A549 (cell line): ENCODE measurements around the gene TECRL. TPM values are rescaled to one million over a fixed set of nuclear protein-coding genes. Genes with fewer than 3 reads are reported as not detected.

ENCODE experiments used
- ATAC-seq, 2 experiments: fragments of 200-7000 bp in 1 of 2; fragments of >200 bp in 1 of 2; cut with Nextera tagmentation in 1 of 2; cut with Tn5 transposase in 1 of 2; 3 replicates each; pipeline versions ENCODE4 v1.8.0 to v1.9.1; 2018 to 2020; ENCODE audit warnings: mild to moderate bottlenecking in 1 of 2, moderate library complexity in 1 of 2
- CTCF ChIA-PET: fragments of 300-600 bp; sonication (Branson Sonifier 250); formaldehyde crosslinking; extraction: SDS; loops from one replicate; lab custom pipeline; 2021; ENCODE audit warnings: antibody characterized with exemption, inconsistent platforms; lab: Yijun Ruan, JAX
- POLR2A ChIA-PET: fragments of 350-600 bp; formaldehyde crosslinking; extraction: SDS; loops from one replicate; lab custom pipeline; 2021; ENCODE audit warnings: antibody characterized with exemption, inconsistent platforms; lab: Yijun Ruan, JAX
- DNase-seq, 2 experiments: peaks; one replicate each; pipeline versions ENCODE4 v3.0.0 to v3.0.0-alpha.2; 2011 to 2016; ENCODE audit warnings: low read depth in 1 of 2, low spot score in 1 of 2
- FAIRE-seq: peaks from 2 replicates; lab custom pipeline; 2011; peaks lifted over from hg19 to GRCh38; lab: Jason Lieb, UNC
- H3K27ac ChIP-seq, 2 experiments: fragments of >200 bp; sonication (Bioruptor Twin); formaldehyde crosslinking; 3 replicates each; pipeline ENCODE4 v1.5.1; 2016 to 2017
- H3K4me1 ChIP-seq: fragments of >200 bp; sonication (Bioruptor Twin); formaldehyde crosslinking; 3 replicates; pipeline ENCODE4 v1.6.1; 2016
- H3K4me2 ChIP-seq: fragments of >200 bp; sonication (Bioruptor Twin); formaldehyde crosslinking; 3 replicates; pipeline ENCODE4 v1.6.1; 2016
- H3K4me3 ChIP-seq: fragments of >200 bp; sonication (Bioruptor Twin); formaldehyde crosslinking; 3 replicates; pipeline ENCODE4 v1.5.1; 2016
- H3K9me3 ChIP-seq: fragments of >200 bp; sonication (Bioruptor Twin); formaldehyde crosslinking; 3 replicates; pipeline ENCODE4 v1.6.1; 2016
- CBX8 ChIP-seq: fragments of 200-600 bp; sonication (generic); IDR thresholded peaks from 2 replicates; pipeline ENCODE4 v1.6.1; 2016
- CEBPB ChIP-seq, 2 experiments: fragments of >200 bp in 1 of 2; sonication (Bioruptor Twin) in 1 of 2; formaldehyde crosslinking in 1 of 2; IDR thresholded peaks; 2 replicates each; pipeline ENCODE4 v1.6.1; 2012 to 2016
- CHD4 ChIP-seq: fragments of 200-600 bp; sonication (generic); IDR thresholded peaks from 2 replicates; pipeline ENCODE4 v1.6.1; 2016; ENCODE audit warnings: antibody characterized with exemption, mild to moderate bottlenecking, borderline replicate concordance
- EHMT2 ChIP-seq: fragments of 200-600 bp; sonication (generic); IDR thresholded peaks from 2 replicates; pipeline ENCODE4 v1.6.1; 2016; ENCODE audit warnings: antibody characterized with exemption, low read depth, mild to moderate bottlenecking, moderate library complexity
- EP300 ChIP-seq, 2 experiments: fragments of >200 bp; sonication (Bioruptor Twin); formaldehyde crosslinking; IDR thresholded peaks; 2 replicates in 1 of 2; 3 replicates in 1 of 2; pipeline ENCODE4 v1.6.1; 2016 to 2017
- GATA3 ChIP-seq: IDR thresholded peaks from 2 replicates; pipeline ENCODE4 v1.6.1; 2012; ENCODE audit warnings: borderline replicate concordance
- JUNB ChIP-seq: fragments of >200 bp; sonication (Bioruptor Twin); formaldehyde crosslinking; IDR thresholded peaks from 2 replicates; pipeline ENCODE4 v1.6.1; 2016
- KDM5A ChIP-seq: fragments of 200-600 bp; sonication (generic); IDR thresholded peaks from 2 replicates; pipeline ENCODE4 v1.6.1; 2016; ENCODE audit warnings: antibody characterized with exemption, mild to moderate bottlenecking
- MAZ ChIP-seq: fragments of 150-350 bp; IDR thresholded peaks from 2 replicates; pipeline ENCODE4 v1.6.1; 2014; ENCODE audit warnings: antibody characterized with exemption, low read depth, low read length, borderline replicate concordance
- MYC ChIP-seq: IDR thresholded peaks from 2 replicates; pipeline ENCODE4 v1.6.1; 2012; ENCODE audit warnings: mild to moderate bottlenecking, inconsistent platforms, low read length, improper control_type of control experiment, borderline replicate concordance
- PHF8 ChIP-seq: fragments of 200-600 bp; sonication (generic); IDR thresholded peaks from 2 replicates; pipeline ENCODE4 v1.6.1; 2016; ENCODE audit warnings: low read depth, mild to moderate bottlenecking, antibody characterized with exemption, moderate library complexity, borderline replicate concordance
- POLR2A ChIP-seq: IDR thresholded peaks from 2 replicates; pipeline ENCODE4 v1.6.1; 2012; ENCODE audit warnings: mild to moderate bottlenecking, low read length
- RAD21 ChIP-seq, 2 experiments: fragments of >200 bp in 1 of 2; sonication (Bioruptor Twin) in 1 of 2; formaldehyde crosslinking in 1 of 2; IDR thresholded peaks in 1 of 2; conservative IDR thresholded peaks in 1 of 2; 2 replicates in 1 of 2; 3 replicates in 1 of 2; pipeline ENCODE4 v1.6.1; 2012 to 2018; ENCODE audit warnings: inconsistent platforms in 1 of 2
- RARB ChIP-seq: fragments of 250-450 bp; sonication (Bioruptor Pico); IDR thresholded peaks from 2 replicates; pipeline ENCODE4 v1.8.0; 2021; ENCODE audit warnings: mild to moderate bottlenecking, moderate library complexity
- SREBF2 ChIP-seq: fragments of 450-650 bp; IDR thresholded peaks from 2 replicates; pipeline ENCODE4 v1.6.1; 2014; ENCODE audit warnings: mild to moderate bottlenecking, moderate library complexity
- ZC3H11A ChIP-seq: fragments of 450-650 bp; IDR thresholded peaks from 2 replicates; pipeline ENCODE4 v1.6.1; 2014; ENCODE audit warnings: antibody characterized with exemption, mild to moderate bottlenecking
- ZFP36 ChIP-seq: fragments of 450-650 bp; IDR thresholded peaks from 2 replicates; pipeline ENCODE4 v1.6.1; 2014; ENCODE audit warnings: borderline replicate concordance; ENCODE audit not compliant: partially characterized antibody
- ZSCAN20 ChIP-seq: fragments of 250-450 bp; sonication (Bioruptor Pico); IDR thresholded peaks from 2 replicates; pipeline ENCODE4 v1.8.0; 2022; ENCODE audit warnings: mild to moderate bottlenecking, moderate library complexity
- whole genome bisulfite sequencing: methylation state at CpG from one replicate; pipeline ENCODE4 v1.1.6; 2017; ENCODE audit errors: missing lambda C conversion rate; 5-methylcytosine and 5-hydroxymethylcytosine counted together
- polyA plus RNA-seq, 4 experiments: library from polyadenylated mRNA; depleted of rRNA in 3 of 4; stranded (reverse); fragments of >200 nt; fragmentation: RNase III in 1 of 4; extraction: RNeasy Plus Mini Kit Qiagen cat#74134 plus additional on column Dnase treatment in 1 of 4; gene quantifications; 2 replicates in 3 of 4; 3 replicates in 1 of 4; pipeline ENCODE4 v1.2.3, GENCODE V29; 2011 to 2017
- TF ChIP-seq, protein P1 (sequence below): IDR thresholded peaks from 2 replicates; pipeline ENCODE4 v1.6.1; 2012
- TF ChIP-seq, protein P2 (sequence below): fragments of >200 bp; sonication (Bioruptor Twin); formaldehyde crosslinking; IDR thresholded peaks from 3 replicates; pipeline ENCODE4 v1.5.1; 2016
- TF ChIP-seq, protein P3 (sequence below): IDR thresholded peaks from 2 replicates; pipeline ENCODE4 v1.6.1; 2012
- TF ChIP-seq, protein P4 (sequence below): fragments of 250-450 bp; sonication (Bioruptor Pico); IDR thresholded peaks from 2 replicates; pipeline ENCODE4 v1.5.0; 2020; ENCODE audit warnings: low read depth, mild to moderate bottlenecking, moderate library complexity
- TF ChIP-seq, protein P5 (sequence below): fragments of 450-650 bp; IDR thresholded peaks from 2 replicates; pipeline ENCODE4 v1.6.1; 2014; ENCODE audit warnings: antibody characterized with exemption

Gene TECRL
- polyA plus RNA-seq, 2 of the 4 experiments (the other 2 are of a cell fraction): not detected

DNA sequence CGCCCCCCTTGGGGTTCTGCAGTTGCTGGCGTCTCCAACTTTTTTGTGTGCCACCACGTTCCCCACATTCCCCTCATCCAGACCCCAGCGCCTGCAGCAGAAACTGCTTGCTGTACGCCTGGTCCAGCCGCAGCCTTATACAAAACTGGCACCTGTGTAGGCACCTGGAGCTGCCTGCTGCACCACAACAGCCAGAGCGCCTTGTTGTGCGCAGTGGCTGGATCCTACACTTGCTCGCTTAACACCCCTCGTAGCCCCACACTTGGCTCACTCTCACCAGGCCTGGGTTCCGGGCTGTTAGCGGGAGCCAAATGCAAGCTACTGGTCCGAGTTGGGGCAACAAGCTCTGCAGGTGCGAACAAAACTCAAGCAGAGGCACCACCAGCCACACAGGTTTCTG lies 136.8 kb downstream of the TECRL start:
- CTCF ChIA-PET: no interaction called here

DNA sequence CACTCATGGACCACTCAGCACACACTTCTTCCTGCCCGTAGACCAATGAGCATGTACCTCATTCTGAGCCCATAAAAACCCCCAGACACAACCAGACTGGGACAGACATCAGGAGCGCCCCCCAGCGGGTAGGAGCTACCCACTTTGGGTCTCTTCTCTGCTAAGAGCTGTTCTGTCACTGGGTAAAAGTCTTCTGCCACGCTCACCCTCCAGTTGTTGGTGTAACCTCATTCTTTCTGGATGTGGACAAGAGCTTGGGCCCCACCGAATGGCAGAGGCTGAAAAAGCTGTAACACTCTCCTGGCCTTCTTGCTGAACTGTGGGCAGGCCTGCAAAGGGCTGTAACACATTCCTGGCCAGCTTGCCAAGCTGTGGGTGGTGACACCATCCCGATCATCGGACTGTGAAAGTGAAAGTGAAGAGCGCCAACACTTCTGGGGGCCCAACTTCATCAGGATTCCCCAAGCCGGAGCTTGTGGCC lies 137.6 kb downstream of the TECRL start:
- H3K27ac ChIP-seq: peak overlapping the region; percentile 19 to 54; a peak in 2 of 6 replicates
- peak overlapping the region; percentile 37 for H3K4me3 ChIP-seq
- peak; percentile 86 to 90 for ATAC-seq
- POLR2A ChIA-PET: no interaction called here
- WGBS: 4% methylated on average over 4 of the region's 9 CpGs
- TF ChIP-seq CBX8 (no peak), ZSCAN20 (CRISPR knock-in tag) (no peak), POLR2A (no peak), KDM5A (no peak), PHF8 (no peak), ZC3H11A (no peak)
- TF ChIP-seq, protein P1, sequence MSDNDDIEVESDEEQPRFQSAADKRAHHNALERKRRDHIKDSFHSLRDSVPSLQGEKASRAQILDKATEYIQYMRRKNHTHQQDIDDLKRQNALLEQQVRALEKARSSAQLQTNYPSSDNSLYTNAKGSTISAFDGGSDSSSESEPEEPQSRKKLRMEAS: no peak
- TF ChIP-seq, protein P2, sequence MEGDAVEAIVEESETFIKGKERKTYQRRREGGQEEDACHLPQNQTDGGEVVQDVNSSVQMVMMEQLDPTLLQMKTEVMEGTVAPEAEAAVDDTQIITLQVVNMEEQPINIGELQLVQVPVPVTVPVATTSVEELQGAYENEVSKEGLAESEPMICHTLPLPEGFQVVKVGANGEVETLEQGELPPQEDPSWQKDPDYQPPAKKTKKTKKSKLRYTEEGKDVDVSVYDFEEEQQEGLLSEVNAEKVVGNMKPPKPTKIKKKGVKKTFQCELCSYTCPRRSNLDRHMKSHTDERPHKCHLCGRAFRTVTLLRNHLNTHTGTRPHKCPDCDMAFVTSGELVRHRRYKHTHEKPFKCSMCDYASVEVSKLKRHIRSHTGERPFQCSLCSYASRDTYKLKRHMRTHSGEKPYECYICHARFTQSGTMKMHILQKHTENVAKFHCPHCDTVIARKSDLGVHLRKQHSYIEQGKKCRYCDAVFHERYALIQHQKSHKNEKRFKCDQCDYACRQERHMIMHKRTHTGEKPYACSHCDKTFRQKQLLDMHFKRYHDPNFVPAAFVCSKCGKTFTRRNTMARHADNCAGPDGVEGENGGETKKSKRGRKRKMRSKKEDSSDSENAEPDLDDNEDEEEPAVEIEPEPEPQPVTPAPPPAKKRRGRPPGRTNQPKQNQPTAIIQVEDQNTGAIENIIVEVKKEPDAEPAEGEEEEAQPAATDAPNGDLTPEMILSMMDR: peak; percentile 19; the same call in 1 of the 3 replicates
- TF ChIP-seq, protein P3, sequence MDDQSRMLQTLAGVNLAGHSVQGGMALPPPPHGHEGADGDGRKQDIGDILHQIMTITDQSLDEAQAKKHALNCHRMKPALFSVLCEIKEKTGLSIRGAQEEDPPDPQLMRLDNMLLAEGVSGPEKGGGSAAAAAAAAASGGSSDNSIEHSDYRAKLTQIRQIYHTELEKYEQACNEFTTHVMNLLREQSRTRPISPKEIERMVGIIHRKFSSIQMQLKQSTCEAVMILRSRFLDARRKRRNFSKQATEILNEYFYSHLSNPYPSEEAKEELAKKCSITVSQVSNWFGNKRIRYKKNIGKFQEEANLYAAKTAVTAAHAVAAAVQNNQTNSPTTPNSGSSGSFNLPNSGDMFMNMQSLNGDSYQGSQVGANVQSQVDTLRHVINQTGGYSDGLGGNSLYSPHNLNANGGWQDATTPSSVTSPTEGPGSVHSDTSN: no peak
- no peak for FAIRE-seq
- no peaks in the 10 kb centered on the region for H3K9me3 ChIP-seq
- peak overlapping the region; percentile 68 for H3K4me2 ChIP-seq
- CTCF ChIA-PET: no interaction called here
- H3K4me1 ChIP-seq: no peaks in the 10 kb centered on the region
- peak; percentile 2 to 67 for DNase-seq

More for the DNA sequence above, 136.8 kb downstream of the TECRL start:
- ATAC-seq: no peak
- H3K4me1 ChIP-seq: no peaks in the 10 kb centered on the region
- DNase-seq: no peak
- no peak for TF ChIP-seq ZFP36
- TF ChIP-seq MAZ: no peak
- TF ChIP-seq EHMT2: no peak
- no peak for TF ChIP-seq RARB (CRISPR knock-in tag)
- no peak for TF ChIP-seq MYC
- no peak for TF ChIP-seq RAD21 (conservative IDR thresholded peaks at IDR 0.05 in 1 of 2, IDR thresholded peaks at IDR 0.05 in 1 of 2)
- no peak for TF ChIP-seq SREBF2
- TF ChIP-seq, protein P4, sequence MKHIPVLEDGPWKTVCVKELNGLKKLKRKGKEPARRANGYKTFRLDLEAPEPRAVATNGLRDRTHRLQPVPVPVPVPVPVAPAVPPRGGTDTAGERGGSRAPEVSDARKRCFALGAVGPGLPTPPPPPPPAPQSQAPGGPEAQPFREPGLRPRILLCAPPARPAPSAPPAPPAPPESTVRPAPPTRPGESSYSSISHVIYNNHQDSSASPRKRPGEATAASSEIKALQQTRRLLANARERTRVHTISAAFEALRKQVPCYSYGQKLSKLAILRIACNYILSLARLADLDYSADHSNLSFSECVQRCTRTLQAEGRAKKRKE (CRISPR knock-in tag): no peak
- no peak overlapping the region for H3K4me3 ChIP-seq
- H3K4me2 ChIP-seq: peak overlapping the region; percentile 68
- no peak for FAIRE-seq
- POLR2A ChIA-PET: no interaction called here
- no peaks in the 10 kb centered on the region for H3K9me3 ChIP-seq
- WGBS: 84% methylated on average over 9 of the region's 14 CpGs
- no peak overlapping the region for H3K27ac ChIP-seq

DNA sequence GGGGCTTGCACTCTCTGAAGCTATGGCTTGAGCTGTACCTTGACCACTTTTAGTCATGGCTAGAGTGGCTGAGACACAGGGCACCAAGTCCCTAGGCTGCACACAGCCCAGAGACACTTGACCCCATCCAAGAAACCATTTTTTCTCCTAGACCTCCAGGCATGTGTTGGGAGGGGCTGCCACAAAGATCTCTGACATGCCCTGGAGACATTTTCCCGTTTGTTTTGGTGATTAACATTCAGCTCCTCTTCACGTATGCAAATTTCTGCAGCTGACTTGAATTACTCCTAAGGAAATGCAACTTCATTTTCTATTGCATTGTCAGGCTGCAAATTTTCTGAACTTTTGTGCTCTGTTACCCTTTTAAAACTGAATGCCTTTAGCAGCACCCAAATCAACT lies 142.6 kb downstream of the TECRL start:
- no peak for ATAC-seq
- no peak for DNase-seq
- no peaks in the 10 kb centered on the region for H3K4me1 ChIP-seq
- TF ChIP-seq EP300 (IDR thresholded peaks at IDR 0.05) (no peak), JUNB (no peak), GATA3 (no peak), POLR2A (no peak), CHD4 (no peak), KDM5A (no peak), CEBPB (IDR thresholded peaks at IDR 0.05) (no peak), SREBF2 (no peak), ZSCAN20 (CRISPR knock-in tag) (no peak), RARB (CRISPR knock-in tag) (no peak), MAZ (no peak)
- TF ChIP-seq, protein P5, sequence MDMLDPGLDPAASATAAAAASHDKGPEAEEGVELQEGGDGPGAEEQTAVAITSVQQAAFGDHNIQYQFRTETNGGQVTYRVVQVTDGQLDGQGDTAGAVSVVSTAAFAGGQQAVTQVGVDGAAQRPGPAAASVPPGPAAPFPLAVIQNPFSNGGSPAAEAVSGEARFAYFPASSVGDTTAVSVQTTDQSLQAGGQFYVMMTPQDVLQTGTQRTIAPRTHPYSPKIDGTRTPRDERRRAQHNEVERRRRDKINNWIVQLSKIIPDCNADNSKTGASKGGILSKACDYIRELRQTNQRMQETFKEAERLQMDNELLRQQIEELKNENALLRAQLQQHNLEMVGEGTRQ: no peak
- TF ChIP-seq, protein P3: no peak
- H3K4me3 ChIP-seq: no peak overlapping the region
- H3K27ac ChIP-seq: no peak overlapping the region
- no peaks in the 10 kb centered on the region for H3K9me3 ChIP-seq
- ChIA-PET CTCF (no interaction called here), POLR2A (no interaction called here)
- FAIRE-seq: no peak
- 24% methylated on average over 2 of the region's 2 CpGs for WGBS
- H3K4me2 ChIP-seq: no peak overlapping the region
